HG03108 (cell line): ENCODE data around the gene LHPP.
"Not testable (repeated sequence)": the region's sequence is repeated elsewhere in the genome, so short reads cannot be mapped to it uniquely, and the experiment has no call there.

ENCODE experiments used
- ATAC-seq: cut with Tn5 transposase; IDR thresholded peaks from one replicate; pipeline ENCODE4 v1.9.1; 2021; ENCODE audit warnings: moderate library complexity; ENCODE audit not compliant: unreplicated experiment

Gene LHPP

DNA sequence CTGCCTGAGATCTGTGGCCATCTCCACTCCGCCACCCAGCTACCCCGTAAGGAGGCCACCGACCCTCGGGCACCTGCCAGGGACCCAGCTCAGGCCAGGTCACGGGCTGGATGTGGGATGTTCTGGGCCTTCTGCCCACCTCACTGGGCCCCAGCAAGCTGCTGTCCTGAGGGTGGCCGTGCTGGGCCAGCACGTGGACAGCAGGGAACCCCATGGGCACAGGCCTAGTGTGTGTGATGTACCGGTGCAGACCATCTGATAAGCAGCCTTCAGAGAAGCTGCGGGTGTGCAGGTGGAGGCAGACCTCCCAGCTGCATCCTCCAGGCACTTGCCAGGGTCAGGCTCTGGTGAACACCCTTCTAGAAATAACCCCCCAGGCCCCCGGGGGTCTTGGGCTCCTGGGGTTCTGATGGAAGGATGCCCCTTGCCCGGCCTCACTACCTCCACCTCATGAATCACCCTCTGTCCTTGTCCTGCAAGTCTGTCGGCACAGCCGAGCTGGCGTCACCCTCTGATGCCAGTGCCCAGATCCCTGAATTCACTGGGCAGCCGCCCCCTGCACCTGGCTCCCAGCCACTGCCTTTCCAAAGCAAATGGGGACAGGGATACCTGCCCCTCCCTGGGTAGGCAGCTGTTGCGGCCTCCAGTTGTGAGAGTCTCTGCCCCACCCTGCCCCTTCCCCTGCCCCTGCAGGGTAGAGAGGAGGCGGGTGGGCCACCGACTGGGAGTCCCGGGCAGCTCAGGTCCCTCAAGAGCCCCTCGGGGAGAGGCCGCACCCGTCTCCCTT, 142.8 kb downstream of the LHPP start:
- ATAC-seq: no peak

DNA sequence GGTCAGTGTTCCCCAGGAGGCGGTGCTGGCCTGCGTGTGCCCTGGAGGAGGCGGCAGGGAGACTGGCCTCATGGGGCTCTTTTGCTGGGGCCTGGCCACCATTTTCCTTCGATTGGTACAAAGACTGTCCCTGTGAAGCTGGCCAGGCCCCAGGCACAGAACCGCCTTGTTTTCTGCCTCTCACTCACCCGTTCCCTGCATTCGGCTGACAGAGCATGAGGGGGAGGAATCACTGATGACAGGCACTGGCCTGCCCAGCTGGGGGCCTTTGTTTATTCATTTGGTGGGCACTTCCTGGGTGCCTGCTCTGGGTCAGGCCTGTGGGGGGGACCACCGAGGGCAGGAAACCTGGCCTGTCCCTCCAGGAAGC, 143.4 kb downstream of the LHPP start:
- no peak for ATAC-seq

DNA sequence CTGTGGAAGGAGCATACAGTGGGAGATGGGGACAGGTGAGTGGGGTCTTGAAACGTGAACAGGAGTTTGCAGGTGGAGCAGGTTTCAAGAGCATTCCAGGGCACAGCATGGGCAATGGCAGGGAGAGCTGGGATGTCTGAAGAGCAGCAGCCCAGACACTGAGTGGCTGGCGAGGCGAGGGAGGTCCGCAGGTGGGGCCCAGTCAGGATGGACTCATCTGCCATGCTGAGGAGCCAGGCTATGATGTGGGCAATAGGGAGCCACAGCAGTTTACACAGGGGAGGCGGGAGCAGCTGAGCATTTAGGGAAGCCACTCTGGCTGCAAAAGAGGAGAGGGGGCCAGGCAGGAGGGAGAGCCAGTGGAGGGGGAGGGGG, 143.8 kb downstream of the LHPP start:
- no peak for ATAC-seq

GRCh38 chr10:124605856-124606812, 144.5 kb downstream of the LHPP start:
- ATAC-seq: no peak

GRCh38 chr10:124606822-124607221, 145.2 kb downstream of the LHPP start:
- ATAC-seq: no peak

DNA sequence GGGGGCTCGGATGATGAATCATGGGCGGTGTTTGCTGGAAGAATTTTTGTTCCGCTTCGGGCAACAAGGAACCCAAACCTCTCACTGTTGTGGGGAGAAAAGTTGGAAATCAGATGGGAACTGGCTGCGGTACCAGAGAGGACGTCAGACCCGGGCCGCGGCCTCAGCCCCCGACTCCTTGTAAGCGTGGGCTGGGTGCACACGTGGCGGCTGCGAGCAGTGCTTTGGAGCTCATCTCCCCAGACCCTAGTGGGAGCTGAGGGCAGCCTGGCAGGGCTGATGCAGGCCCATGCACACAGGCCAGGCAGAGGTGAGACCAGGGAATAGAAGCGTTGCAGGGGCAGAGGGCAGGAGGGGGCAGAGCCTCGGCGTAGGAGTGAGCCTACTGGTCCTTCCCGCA, 146.1 kb downstream of the LHPP start:
- ATAC-seq: no peak

DNA sequence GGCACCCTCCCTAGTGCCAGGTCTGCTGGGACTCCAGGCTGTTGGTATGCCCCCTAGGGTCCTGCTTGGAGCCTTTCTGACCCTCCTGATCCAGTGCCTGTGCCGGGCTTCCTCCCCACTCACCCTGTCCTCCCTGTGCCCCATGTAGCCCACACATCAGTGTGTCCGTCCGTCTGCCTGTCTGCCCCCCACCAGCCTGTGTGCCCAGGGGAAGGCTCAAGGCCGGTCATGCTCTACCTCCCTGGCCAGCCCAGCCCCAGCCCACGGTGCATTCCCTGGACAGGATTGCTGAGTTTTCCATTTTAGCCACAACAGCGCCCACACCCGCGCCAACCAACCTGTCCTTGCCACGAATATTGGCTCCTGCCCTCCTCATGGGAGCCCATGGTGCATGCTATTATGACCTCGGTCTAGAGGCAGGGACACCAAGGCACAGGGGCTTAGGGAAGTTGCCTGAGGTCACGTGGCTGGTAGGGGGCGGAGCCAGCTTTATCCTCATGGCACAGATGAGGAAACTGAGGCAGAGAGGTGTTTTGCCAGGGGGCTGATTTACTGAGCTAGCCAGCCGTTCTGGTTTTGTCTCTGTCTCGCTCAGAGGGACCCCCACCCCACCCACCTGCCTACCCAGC, 146.6 kb downstream of the LHPP start:
- ATAC-seq: no peak

DNA sequence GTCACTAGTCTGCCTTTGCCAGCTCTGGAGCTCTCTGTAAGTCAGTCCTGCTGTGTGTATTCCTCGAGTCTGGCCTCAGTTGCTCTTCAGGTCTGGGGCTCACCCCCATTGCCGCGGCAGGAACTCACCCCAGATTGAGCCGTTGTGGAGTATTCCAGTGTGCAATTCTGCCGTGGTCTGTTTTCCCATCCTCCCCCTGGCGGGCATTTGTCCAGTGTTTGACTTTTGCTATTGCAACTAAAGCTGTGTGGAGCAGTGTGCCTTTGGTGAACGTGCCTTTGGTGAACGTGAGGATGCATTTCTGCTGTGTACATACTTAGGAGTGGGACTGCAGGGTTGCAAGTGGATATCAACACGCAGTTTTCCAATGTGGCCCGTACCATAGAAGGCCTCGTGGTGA, 148.1 kb downstream of the LHPP start:
- no peak for ATAC-seq

GRCh38 chr10:124610186-124610585, 148.6 kb downstream of the LHPP start:
- ATAC-seq: not testable (repeated sequence)

DNA sequence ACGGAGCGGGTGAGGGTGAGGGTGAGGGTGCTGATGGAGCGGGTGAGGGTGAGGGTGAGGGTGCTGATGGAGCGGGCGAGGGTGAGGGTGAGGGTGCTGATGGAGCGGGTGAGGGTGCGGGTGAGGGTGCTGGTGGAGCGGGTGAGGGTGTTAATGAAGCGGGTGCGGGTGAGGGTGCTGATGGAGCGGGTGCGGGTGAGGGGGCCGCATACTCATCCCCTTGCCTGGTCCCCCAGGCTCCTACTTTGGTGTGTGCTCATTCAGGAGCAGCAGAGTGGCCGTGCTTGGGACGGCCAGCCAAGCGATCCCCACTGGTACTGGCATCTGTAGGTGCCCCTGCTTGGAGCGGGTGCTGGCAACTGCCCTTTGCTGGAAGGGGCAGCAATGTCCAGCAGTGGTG, 149.2 kb downstream of the LHPP start:
- not testable (repeated sequence) for ATAC-seq

DNA sequence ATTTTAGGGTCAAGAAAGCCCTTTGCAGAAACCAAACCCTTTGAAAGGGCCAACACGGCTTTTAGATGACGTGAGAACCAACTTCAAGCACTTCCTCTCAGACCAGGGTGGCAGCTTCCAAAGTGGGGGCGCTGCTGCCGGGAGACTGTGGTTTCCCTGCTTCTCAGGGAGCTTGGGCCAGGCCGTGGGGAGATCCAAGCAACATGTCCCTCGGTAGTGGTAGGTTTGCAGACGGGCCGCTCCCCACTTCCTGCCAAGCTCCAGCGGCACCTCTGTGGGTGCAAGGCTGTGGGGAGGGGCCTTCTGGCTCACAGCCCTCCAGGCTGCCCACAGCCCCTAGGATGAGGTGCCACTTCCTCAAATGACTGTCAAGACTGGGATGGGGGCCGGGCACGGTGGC, 150.1 kb downstream of the LHPP start:
- no peak for ATAC-seq

- ATAC-seq: no peak
Measured at GRCh38 chr10:124612611-124613498, 151.2 kb downstream of the LHPP start.

- peak; percentile 37 for ATAC-seq
Measured at GRCh38 chr10:124614003-124614659, 152.5 kb downstream of the LHPP start.

DNA sequence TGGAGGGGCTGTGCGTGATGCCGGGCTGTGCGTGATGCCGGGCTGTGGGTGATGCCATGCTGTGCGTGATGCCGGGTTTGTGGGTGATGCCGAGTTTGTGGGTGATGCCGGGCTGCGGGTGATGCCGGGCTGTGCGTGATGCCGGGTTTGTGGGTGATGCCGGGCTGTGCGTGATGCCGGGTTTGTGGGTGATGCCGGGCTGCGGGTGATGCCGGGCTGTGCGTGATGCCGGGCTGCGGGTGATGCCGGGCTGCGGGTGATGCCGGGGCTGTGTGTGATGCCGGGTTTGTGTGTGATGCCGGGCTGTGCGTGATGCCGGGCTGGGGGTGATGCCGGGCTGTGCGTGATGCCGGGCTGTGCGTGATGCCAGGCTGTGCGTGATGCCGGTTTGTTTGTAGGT, 153.6 kb downstream of the LHPP start:
- no peak for ATAC-seq

DNA sequence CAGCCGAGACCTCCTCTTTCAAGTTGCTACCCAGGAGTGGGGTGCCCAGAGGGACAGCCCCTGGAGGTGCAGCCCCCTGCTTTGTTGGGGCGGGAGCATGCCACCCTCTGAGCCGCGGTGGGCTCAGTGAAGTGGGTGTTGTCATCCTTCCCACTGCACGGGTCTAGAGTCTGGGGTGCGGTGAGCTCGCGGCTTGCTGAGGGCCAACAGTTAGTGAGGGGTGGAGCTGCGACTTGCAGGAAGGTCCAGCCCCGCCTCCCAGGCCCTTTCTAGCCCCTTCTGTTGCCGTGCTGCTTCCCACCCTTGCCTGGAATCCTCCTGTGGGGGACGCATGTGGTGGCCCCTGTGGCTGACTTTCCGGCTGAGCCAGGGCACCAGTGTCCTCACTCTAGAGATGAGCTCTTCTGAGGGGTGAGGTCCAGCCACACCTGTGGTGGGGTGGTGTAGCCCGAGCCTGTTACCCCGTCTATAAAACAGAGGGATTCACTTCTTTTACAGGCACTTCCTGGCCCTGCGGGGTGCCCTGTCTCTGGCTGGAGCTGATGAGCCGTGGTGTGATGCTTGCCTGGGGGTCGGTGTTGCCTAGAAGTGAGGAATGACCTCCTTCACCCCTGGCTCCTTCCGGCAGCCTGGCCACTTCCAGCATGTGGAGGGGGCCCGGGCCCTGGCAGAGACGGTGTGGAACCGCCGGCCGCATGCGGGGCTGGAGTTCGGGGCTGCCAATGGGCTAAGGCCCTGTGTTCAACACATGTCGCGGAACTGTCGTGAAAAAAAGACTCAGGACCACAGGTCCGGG, 154.6 kb downstream of the LHPP start:
- ATAC-seq: no peak

DNA sequence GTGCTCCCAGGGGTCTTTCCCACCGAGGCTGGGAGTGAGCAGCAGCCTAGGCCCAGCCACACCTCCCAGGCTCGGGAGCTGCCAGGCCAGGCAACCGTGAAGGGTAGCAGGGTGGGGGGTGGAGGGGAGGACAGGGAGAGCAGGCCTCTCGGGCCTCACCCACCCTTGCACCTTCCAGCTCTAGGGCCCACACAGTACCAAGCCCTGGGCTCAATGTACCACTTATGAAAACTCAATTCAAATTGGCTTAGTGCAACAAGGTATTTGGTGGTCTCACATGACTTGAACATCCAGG, 155.2 kb downstream of the LHPP start:
- ATAC-seq: no peak

DNA sequence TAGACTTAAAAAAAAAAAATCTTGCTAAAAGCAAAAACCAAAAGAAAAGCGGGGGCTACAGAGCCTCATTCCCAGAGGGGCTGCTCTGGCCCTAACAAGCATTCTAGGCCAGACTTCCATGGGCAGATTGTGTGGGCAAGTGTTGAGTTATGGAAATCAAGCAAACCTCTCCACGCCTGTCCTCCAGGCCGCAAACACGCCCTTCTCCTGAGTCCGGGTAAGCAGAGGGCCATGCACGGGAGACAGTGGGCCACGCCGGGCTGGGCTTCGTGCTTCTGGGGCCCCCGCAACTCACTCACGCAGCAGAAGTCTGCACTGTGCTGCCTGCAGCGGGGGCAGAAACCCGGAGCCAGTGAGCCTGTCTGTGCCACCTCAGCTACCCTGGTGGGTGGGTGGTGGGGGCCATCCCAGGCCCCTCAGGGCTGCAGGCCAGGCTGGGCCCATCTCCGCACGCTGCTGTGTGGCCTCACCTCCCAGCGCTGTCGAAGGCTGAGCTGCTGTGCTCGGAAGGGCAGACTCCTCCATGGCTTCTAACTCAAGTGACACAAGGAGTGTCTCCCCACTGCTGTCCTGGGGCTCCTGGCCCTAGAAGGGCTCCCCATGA, 156.9 kb downstream of the LHPP start:
- ATAC-seq: no peak

DNA sequence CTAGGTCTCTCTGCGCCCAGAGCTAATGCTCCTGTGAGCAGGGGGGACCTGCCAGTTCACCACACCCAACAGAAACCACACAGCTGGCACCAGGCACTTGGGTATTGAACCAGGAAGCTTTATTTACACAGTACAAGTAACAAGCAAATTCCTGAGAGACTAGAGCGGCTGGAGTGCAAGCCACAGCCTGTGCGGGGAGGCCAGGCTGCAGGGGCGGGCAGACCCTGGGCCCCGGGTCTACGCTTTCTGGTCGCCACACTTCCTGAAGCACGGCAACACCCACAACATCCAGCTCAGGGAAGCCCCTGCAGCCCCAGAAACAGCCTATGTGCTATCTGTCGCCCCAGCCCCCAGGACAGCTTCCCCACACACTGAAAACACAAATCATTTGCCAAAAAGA, 157.6 kb downstream of the LHPP start:
- ATAC-seq: peak; percentile 28

DNA sequence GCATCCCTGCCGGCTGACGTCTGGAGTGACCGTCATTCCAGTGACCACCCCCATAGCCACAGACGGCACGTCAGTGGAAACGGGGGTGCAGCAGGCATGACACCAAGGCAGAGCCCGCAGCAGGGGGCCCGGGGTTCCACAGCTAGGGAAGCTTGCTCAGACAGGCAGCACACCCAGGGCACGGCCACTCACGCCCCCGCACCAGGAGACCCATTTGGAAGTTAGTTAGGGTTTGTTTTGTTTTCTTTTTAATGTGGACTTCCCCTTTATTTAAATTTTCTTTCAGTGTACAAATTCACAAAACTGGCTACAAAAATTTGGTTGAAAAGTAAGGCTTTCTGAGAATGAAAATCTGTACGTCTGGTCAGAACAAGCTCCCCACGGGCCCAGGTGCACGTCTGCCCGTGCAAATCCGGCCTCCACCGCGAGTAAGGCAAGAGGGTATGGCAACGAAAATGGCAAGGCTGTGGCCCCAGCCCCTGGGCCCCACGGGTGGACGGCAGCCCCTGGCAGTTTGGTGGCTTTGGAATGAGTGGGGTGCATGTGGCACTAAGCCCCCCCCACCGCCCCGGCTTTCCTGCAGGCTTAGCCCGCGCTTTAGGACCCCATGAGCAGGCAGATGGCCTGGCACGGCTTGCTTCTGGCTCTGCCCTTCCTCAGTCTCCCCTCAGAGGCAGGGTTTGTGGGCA, 158.3 kb downstream of the LHPP start:
- peak; percentile 30 for ATAC-seq
